Middle frontal gyrus (tissue), 1 donor: ENCODE data around the gene KDM4C.

Experiments
- DNase-seq: peaks from one replicate; pipeline ENCODE4 v3.0.0-alpha.2; 2015; ENCODE audit warnings: low spot score; ENCODE audit errors: extremely low spot score

The KDM4C gene

DNA sequence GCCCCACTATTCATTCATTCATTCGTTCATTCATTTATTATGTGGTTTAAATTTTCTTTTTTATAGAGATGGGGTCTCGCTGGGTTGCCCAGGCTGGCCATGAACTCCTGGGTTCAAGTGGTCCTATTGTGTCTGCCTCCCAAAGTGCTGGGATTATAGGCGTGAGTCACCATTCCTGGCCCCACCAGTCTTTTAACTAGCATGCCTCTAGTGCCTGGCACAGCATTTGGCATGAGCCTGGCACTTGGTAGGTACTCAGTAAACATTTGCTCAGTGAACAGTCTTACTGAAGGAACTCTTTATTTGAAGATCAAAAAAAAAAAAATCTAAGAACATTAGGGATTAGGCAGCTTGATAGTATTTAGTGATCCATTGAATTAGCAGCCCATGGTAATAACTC is 98.1 kb downstream of the KDM4C start:
- no peak for DNase-seq

DNA sequence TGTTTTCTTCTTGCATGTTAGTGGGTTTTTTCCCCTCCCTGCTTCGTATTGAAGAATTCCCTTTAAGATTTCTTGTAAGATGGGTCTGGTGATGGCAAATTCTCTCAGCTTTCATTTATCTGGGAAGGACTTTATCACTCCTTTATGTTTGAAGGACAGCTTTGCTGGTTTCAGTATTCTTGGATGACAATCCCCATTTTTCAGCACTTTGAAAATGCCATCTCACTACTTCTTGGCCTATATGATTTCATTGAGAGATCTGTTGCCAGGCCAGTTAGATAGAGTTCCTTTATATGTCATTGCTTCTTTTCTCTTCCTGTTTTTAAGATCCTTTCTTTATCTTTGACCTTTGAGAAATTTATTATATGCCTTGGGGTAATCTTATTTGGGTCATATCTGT is 106.3 kb downstream of the KDM4C start:
- DNase-seq, result no peak

DNA sequence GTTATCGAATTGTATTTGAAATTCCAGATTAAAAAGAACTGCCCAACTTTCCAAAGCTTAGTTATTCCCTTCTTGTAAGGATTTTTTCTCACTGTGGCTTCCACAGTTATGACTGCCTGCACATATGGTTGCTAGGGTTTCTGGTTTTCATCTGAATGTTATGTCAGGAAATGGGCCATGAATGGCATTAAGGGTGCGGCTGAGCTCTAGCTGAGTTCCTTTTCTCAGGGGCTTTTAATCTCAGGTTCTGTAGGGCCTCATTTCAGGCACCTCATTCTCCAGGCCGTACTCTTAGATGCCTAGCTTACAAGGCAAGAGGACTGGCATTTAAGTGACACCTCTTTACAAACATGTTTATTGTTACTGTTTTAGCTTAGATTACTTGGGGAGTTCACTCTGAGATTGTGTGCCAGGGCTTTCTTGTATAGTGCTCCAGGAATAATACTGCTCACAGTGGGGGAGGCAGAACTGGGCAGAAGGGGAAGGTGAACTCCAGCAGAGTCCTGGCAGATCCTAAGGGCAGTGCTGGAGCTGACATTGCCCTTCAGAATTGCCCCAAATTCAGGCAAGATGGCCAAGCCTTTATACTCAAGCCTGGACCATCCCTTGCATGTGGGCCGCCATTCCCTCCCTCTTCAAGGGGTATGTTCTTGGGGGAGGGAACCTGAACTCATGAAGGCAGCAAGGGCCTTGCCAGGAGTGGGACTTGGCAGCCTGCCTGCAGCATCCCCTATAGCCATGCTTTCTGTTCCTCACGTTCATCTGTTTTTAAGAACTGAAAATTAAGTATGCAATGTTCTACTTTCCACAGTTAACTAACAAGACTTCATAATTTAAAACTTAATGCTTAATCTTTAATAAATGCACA is 111.5 kb downstream of the KDM4C start:
- no peak for DNase-seq

DNA sequence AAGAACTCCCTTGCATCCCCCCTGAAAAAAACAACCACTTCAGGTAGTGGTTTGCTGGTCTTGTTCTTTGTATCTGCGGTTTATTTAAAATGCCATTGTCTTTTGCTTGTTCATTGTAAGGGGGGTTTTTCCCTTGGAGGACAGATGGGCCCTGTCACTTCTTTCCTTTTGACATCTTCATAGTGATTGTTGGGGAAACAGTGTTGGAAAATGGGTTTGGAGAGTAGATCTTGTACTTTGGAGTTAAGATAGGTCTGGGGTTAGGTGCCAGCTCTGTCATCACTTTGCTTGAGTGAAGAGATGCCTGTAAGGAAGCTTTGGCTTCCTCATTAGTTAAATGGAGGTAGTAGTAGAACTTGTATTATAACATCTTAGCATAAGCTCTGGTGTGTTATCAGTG is 112.4 kb downstream of the KDM4C start:
- no peak for DNase-seq

DNA sequence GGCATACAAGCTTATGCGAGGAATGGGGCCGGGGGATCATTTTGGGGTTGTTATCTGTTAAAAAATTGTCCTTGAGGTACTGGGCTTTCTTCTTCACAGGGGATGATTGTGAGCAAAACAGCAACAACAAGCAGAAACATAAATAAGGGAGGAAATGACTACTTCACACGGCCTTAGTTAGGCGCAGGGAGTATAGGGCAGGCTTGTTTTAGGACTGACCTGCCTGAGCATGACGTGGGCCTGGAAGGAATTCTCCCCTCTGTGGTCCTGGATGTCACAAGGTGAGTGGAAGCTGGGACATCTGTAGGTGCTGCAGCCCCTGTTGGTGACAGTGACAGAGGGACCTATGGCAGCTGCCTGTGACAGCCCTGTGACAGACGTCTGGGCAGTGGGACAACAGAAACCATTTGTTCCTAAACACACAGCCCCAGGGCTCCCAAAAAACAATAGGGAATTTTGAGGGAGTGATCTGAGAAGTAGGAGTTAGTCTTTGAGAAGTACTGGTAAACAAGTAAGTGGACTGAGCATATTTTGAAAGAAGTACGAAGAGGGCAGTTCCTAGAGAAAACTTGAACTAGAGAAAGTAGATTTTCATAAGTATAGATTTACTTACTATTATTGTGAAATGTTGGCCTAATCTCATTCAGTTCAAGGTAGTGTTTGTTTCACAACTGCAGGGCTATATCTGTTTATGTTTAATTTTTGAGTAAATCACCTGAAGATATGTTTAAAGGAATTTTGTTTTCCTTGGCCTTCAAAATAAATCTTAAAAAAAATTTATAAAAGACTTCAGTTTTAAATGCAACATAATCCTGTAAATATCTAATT is 113.1 kb downstream of the KDM4C start:
- no peak for DNase-seq

DNA sequence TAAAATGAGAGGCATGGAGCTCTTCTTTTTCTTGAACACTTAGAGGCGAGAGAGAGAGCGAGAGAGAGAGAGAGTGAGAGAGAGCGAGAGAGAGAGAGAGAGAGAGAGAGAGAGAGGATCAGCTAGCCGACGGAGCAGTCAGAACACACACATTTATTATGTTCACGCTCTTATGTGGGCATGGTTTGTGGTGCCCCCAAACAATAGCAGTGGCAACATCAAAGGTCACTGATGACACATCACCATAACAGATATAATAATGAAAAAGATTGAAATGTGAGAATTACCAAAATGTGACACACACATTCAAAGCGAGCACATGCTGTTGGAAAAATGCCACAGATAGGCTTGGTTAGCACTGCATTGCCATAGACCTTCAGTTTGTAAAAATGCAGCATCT is 116.1 kb downstream of the KDM4C start:
- no peak for DNase-seq

DNA sequence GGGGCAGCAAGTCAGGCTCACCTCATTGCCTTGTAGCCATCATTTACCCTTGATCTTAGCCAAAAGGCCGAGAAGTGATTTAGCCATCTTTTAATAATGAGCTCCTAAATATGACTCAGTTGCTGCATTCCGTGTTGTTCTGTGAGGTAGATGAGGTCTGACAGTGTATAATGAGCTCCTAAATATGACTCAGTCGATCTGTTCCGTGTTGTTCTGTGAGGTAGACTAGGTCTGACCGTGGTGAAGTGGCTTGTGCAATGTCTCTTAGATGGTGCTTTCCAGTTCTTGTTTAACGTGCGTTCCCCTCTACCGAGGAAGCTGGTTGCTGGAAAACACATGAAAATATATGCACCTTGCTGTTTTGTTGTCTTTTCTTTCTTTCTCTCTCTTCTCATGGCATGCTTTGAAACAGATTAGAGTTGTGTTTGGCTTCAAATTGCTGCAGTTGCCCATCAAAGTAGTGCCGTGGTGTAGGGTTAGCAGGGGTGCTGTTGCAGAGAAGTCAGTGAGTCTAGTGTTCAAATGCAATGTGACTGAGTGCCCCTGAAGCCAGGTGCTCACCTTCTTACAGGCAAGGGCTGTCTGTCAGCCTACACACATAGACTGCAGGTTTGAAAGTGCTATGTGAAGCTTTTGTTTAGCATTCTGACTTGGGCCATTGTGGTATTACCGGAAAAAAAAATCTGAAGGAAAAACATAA is 118.6 kb downstream of the KDM4C start:
- DNase-seq, result no peak

DNA sequence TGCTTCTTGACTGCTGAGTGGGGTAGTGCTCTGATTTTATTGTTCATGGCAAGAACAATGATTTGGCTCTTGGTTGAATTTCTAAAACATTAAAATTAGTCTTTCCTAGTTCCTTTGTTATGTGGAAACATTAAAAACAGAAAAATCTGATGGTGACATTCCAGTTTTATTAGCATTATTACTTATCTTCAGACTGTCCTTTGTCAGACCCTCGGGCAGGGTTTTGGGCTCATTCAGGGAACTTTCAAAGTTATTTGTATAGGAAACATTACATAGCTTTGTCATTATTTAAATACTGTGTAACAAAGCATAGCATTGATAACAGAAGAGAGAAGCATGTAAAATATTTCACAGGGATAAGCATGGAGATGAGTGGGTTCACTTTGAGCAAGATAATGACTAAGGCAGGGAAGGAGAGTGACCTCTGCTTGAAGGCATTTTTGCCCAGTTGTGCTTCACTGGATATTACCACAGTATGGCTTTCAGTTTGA is 119.9 kb downstream of the KDM4C start:
- DNase-seq, result no peak

DNA sequence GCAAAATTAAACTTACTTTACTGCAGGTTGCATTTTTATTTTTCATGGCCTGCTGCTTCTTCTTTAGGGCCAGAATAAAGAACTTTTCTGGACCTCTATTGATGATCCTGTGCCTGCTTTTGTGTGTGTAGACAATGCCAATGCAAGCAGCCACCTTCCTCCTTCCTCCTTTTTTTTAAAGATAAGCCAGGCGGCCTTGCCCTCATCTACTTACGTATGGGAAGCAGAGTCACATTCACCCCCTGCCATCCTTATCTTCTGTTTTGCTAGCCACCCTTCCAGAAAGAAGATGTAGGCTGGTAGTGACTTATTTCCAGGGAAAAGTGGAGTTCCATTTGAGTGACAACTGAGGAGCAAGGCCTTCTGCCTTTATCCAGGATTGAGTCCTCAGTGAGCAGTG is 122.9 kb downstream of the KDM4C start:
- no peak for DNase-seq

DNA sequence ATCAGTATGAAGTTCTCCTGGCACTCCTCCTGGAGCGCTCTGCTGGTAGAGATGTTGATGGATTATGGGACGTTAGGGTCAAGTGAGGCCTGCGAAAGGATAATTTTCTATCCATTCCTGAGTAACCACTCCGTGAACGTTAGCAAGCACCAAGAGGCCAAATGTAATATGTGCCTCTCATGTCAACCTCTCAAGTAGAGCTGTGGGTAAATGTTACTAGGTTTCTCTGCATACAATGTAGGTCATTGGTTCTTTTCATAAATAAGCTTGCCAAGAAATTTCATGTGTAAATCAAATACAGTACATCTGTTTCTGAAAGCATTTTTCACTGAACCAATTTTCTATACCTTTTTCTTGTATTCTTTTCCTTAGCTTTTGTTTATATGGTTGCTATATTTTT is 126.3 kb downstream of the KDM4C start:
- no peak for DNase-seq

DNA sequence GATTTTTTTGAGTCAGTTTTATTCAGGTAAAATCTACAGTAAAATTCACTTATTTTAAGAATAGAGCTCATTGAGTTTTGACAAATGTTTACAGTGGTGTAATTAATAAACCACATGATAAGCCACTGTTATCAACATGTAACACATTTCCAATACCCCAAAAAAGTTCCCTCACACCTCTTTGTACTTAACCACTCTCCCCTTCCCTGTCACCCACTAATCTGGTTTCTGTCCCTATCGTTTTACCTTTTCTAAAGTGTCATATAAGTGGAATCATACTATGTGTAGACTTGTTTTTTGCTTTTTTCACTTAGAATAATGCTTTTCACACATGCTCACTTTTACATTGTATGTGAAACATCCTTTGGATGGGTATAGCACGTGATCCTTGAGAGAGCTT is 127.2 kb downstream of the KDM4C start:
- DNase-seq, result no peak

DNA sequence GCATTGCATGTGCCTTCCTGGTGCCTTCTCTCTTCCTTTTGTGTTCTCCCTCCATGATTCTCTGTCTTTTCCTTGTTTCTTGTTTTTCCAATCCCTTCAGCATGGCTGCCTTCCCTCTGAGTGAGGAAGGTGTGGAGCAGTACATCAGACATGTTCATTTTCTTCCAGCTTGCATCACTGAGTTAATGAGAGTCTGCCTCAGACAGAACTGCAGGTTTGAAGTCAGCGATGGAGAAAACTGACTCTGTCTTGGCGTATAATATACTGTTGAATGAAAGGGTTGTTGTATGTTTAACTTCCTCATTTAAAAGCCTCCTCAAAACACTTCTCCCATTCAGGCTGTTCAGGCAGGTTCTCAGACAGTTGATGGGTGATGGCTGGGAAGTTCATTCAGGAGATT is 129.3 kb downstream of the KDM4C start:
- DNase-seq, result no peak

DNA sequence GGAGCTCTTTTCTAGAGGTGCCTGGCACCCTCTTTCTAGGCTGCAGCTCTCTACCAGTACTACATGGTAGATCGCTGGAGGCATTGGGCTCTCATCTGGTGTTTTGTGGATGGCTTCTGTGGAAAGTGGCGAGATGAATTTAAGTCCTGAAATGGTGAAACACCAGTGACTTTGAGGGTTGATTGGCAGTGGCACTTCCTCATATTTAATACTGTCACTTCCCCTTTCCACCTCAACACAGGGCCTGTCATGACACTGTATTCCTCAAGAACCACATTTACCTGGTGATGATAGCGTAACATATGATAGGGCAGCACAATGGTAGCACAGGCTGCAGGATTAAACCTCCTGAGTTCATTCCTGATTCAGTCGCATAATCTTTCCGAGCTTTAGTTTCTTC is 132.1 kb downstream of the KDM4C start:
- no peak for DNase-seq

DNA sequence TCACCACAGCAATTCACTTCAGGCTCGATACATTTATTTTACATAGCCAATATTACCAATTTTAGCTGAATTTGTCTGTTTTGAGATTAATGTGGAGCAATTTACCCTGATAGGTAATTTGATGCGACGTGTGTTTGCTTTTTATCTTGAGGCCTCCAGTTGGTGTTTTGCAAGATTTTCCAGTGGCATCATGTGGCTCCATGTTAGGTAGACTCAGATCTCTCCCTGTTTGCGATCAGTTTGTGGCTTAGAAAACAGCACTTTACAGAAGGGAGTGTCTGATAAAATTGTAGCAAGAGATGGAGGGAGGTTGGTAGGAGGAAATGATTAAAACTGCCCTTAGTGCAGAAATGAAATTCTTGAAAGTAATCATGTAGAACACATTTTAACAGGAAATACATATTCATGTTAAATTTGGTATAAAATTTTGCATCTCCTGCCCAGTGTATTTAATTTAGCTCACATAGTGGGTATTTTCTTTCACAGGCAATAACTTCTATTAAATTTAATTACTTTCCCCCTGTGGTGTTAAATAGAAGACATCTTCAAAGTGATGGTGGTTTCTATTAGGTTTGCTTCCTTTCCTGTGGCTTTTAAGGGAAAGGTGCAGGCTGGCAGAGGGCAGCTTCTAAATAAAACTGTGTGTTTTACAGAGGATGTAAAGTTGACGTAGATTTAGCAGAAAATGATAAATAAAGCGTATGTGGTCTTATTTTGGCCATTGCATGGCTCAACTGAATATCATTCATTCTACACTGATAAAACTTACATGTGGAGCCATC is 135.8 kb downstream of the KDM4C start:
- no peak for DNase-seq

DNA sequence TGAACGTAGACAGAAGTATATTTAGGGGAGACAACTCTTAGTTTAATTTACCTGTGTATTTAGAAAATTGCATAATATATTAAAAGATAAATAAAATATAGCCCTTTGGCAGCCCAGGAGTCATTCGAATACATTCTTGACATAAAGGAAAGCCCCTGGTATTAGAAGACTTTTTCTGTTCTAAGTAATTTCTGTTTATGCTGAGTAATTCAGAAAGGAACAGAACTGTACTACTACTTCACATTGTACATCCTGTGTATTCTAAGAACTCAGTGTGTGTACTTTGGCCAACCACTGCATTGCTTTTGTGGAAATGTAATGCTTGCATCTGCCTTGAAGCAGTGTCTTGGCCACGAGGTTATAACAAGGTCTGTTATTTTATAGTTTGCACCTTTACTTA is 136.4 kb downstream of the KDM4C start:
- DNase-seq, result no peak

DNA sequence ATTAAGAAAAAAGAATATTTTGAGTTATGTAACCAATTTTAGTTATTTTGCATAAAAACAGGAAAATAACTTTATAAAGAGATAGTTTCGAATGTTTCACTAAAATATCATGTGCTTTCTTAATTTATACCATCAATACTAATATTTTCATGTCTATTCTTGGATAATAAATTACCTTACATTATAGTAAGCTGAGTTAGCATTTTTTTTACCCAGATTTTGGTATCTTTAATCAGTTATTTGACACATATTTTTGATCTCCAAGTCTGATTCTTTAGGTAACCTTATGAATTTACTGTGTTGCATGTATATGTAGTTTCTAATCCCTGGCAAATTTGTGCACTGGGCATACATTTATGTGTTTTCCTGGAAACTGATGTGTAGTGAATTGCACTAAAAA is 138.0 kb downstream of the KDM4C start:
- no peak for DNase-seq

DNA sequence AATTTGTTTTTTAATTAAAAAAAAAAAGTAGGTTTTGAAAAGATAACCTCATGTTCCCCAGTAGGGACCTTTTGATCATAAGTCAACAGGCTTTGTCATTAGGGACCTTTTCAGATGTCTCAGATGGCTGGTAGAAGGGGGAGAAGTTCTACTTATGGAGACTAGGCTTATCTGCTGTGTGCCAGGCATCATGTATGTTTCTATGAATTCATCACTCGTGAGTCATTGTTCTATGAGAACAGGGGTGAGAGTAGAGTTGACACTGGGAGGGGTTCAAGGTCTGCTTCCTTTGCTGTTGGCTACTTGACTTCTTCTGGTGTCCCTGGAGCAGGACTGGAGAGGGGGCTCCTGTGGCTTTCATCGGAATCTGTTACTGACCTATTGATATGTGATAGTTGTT is 138.8 kb downstream of the KDM4C start:
- DNase-seq, result no peak

DNA sequence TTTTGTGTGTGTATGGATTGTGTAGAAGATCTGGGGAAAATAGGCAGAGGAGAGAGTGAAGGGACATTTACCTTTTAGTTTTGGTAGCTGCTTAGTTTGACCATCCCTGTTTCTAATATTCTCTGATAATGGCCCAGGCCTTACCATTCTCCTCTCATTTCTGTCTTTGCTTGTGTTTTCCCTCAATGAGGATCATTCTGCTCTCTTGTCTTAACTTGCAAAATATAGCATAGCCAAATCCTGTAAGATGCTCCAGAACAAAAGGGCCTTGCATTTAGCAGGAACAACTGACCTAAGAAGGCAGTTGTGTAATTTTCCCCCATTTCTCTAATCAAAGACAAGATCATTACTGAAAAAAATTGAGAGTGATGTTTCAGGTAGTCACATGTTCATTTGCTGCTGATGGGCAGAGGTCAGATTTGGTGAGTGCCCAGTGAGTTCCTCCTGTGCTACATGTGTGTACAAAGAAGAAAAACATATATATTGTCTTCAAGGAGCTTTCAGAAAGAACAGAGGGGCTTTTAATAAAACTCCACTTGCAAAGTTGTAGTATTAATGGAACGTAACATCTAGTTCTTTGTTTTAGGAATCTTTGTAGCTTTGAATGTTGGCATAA is 139.5 kb downstream of the KDM4C start:
- DNase-seq, result no peak

DNA sequence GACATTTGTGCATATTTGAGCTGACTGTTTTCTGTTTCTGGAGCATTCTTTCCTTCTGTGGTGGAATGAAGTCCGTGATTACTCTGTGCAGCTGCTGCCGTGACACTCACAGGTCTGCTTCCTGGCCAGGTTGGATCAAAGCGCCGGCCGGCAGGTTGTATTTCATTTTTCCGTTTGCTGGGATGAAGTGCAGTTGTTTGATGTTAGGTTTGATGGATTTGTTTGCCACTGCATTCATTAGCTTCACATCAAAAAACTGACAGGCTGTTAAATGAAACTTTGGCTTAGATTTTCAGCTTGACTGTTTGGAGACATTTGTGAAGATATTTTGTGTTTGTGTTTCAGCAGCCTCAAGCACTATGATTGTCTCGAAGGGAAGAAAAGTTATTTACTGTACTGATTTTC is 140.1 kb downstream of the KDM4C start:
- DNase-seq, result no peak

DNA sequence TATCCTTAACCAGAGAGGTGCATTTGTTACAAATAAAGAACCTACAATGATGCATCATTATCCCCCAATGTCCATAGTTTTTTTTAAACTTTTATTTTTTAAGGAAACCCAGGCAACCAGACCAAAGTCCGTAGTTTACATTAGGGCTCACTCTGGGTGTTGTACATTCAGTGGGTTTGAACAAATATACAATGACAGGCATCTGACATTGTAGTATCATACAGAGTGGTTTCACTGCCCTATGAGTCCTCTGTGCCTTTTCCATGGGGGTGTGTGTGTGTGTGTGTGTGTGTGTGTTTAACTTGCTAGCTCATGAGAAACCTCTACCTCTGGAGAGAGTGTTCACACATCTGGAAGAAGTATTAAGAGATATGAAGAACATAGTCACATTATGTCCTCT is 141.5 kb downstream of the KDM4C start:
- DNase-seq, result no peak

DNA sequence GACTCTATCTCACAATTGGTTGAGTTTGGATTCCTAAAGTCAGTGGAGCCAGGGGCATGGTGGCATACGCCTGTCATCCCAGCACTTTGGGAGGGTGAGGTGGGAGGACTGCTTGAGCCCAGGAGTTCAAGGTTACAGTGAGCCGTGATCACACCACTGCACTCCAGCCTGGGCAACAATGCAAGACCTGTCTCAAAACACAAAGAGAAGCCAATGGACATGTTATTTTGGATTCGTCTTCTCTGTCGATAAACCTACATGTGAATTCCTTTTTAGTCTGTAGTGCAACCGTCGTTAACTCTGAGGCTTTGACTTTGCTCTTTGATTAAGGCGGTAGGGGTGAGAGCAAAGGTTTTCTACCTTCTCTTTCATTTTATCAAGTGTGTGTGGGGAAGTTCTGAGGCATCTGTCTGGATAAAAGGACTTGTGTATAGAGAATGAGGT is 142.7 kb downstream of the KDM4C start:
- DNase-seq, result no peak
